IPS-18a (cell line): Measurements from ENCODE around the gene CDH23.

Source experiments
- H3K27ac ChIP-seq: one replicate; pipeline ENCODE4 v1.5.1; 2013; ENCODE audit warnings: low read length
- H3K27me3 ChIP-seq: one replicate; pipeline ENCODE4 v1.6.1; 2013; ENCODE audit warnings: mild to moderate bottlenecking, low read length; ENCODE audit not compliant: control insufficient read depth, insufficient read depth
- H3K36me3 ChIP-seq: one replicate; pipeline ENCODE4 v1.6.1; 2013; ENCODE audit warnings: low read depth, low read length; ENCODE audit not compliant: control insufficient read depth
- H3K4me1 ChIP-seq: one replicate; pipeline ENCODE4 v1.6.1; 2013; ENCODE audit warnings: low read depth, low read length; ENCODE audit not compliant: control insufficient read depth
- H3K4me3 ChIP-seq: one replicate; pipeline ENCODE4 v1.5.1; 2013; ENCODE audit warnings: low read length
- H3K9ac ChIP-seq: one replicate; pipeline ENCODE4 v1.6.1; 2013; ENCODE audit warnings: mild to moderate bottlenecking, low read length, moderate library complexity
- H3K9me3 ChIP-seq: one replicate; pipeline ENCODE4 v1.6.1; 2013; ENCODE audit warnings: low read depth, low read length; ENCODE audit not compliant: control insufficient read depth

Gene CDH23

GRCh38 chr10:71705582-71705981, 308.9 kb downstream of the CDH23 start:
- no peaks in the 10 kb centered on the region for H3K27me3 ChIP-seq
- no peaks in the 10 kb centered on the region for H3K36me3 ChIP-seq
- H3K27ac ChIP-seq, result no peak overlapping the region
- no peak overlapping the region for H3K9ac ChIP-seq
- no peaks in the 10 kb centered on the region for H3K4me1 ChIP-seq
- H3K4me3 ChIP-seq, result no peak overlapping the region
- H3K9me3 ChIP-seq, result no peaks in the 10 kb centered on the region

- H3K4me3 ChIP-seq, result no peak overlapping the region
- no peaks in the 10 kb centered on the region for H3K4me1 ChIP-seq
- H3K36me3 ChIP-seq, result no peaks in the 10 kb centered on the region
- no peak overlapping the region for H3K9ac ChIP-seq
- no peak overlapping the region for H3K27ac ChIP-seq
- H3K27me3 ChIP-seq, result no peaks in the 10 kb centered on the region
- no peaks in the 10 kb centered on the region for H3K9me3 ChIP-seq
Observed at GRCh38 chr10:71706216-71707121, 309.7 kb downstream of the CDH23 start.

- Histone ChIP-seq H3K36me3 (no peaks in the 10 kb centered on the region), H3K4me1 (no peaks in the 10 kb centered on the region), H3K27ac (no peak overlapping the region), H3K9me3 (no peaks in the 10 kb centered on the region), H3K27me3 (no peaks in the 10 kb centered on the region), H3K4me3 (no peak overlapping the region), H3K9ac (no peak overlapping the region)
Observed at GRCh38 chr10:71707240-71707789, 310.6 kb downstream of the CDH23 start.

GRCh38 chr10:71708301-71708703, 311.6 kb downstream of the CDH23 start:
- H3K4me3 ChIP-seq, result no peak overlapping the region

GRCh38 chr10:71708897-71709882, 312.5 kb downstream of the CDH23 start:
- no peaks in the 10 kb centered on the region for H3K9me3 ChIP-seq
- H3K27me3 ChIP-seq, result no peaks in the 10 kb centered on the region
- H3K4me1 ChIP-seq, result peaks cover 7% of the 10 kb centered on the region
- no peak overlapping the region for H3K27ac ChIP-seq
- no peak overlapping the region for H3K9ac ChIP-seq
- no peak overlapping the region for H3K4me3 ChIP-seq
- H3K36me3 ChIP-seq, result no peaks in the 10 kb centered on the region

More at GRCh38 chr10:71708301-71708703, 311.6 kb downstream of the CDH23 start:
- Histone ChIP-seq H3K9me3 (no peaks in the 10 kb centered on the region), H3K27ac (no peak overlapping the region), H3K36me3 (no peaks in the 10 kb centered on the region), H3K4me1 (no peaks in the 10 kb centered on the region), H3K27me3 (no peaks in the 10 kb centered on the region), H3K9ac (no peak overlapping the region)

GRCh38 chr10:71710519-71710918, 313.8 kb downstream of the CDH23 start:
- H3K4me3 ChIP-seq, result no peak overlapping the region
- no peak overlapping the region for H3K9ac ChIP-seq
- no peaks in the 10 kb centered on the region for H3K36me3 ChIP-seq
- H3K27ac ChIP-seq, result no peak overlapping the region
- peaks cover 7% of the 10 kb centered on the region for H3K4me1 ChIP-seq
- no peaks in the 10 kb centered on the region for H3K9me3 ChIP-seq
- no peaks in the 10 kb centered on the region for H3K27me3 ChIP-seq

- Histone ChIP-seq H3K9ac (no peak overlapping the region), H3K4me3 (no peak overlapping the region), H3K9me3 (no peaks in the 10 kb centered on the region), H3K27me3 (no peaks in the 10 kb centered on the region), H3K4me1 (peaks cover 7% of the 10 kb centered on the region), H3K27ac (no peak overlapping the region), H3K36me3 (no peaks in the 10 kb centered on the region)
Observed at GRCh38 chr10:71711052-71711623, 314.4 kb downstream of the CDH23 start.

- Histone ChIP-seq H3K27me3 (no peaks in the 10 kb centered on the region), H3K4me1 (peaks cover 7% of the 10 kb centered on the region), H3K4me3 (no peak overlapping the region), H3K27ac (no peak overlapping the region), H3K9me3 (no peaks in the 10 kb centered on the region), H3K9ac (no peak overlapping the region), H3K36me3 (no peaks in the 10 kb centered on the region)
Observed at GRCh38 chr10:71712170-71712569, 315.4 kb downstream of the CDH23 start.

- H3K9me3 ChIP-seq, result no peaks in the 10 kb centered on the region
- H3K27me3 ChIP-seq, result no peaks in the 10 kb centered on the region
- H3K9ac ChIP-seq, result no peak overlapping the region
- H3K4me1 ChIP-seq, result peaks cover 7% of the 10 kb centered on the region
- H3K36me3 ChIP-seq, result no peaks in the 10 kb centered on the region
- no peak overlapping the region for H3K4me3 ChIP-seq
- H3K27ac ChIP-seq, result no peak overlapping the region
Observed at GRCh38 chr10:71712572-71713134, 315.9 kb downstream of the CDH23 start.

- no peak overlapping the region for H3K9ac ChIP-seq
- no peaks in the 10 kb centered on the region for H3K27me3 ChIP-seq
- H3K4me1 ChIP-seq, result peaks cover 7% of the 10 kb centered on the region
- H3K9me3 ChIP-seq, result no peaks in the 10 kb centered on the region
- no peaks in the 10 kb centered on the region for H3K36me3 ChIP-seq
- no peak overlapping the region for H3K27ac ChIP-seq
- H3K4me3 ChIP-seq, result no peak overlapping the region
Observed at GRCh38 chr10:71713135-71714030, 316.7 kb downstream of the CDH23 start.
